DMS114 treated with DMSO at 0.1 percent for 48 hours (cell line): ENCODE measurements around the gene GPC5.
"Not testable (repeated sequence)": the region's sequence is repeated elsewhere in the genome, so short reads cannot be mapped to it uniquely, and the experiment has no call there.

Source experiments
- DNase-seq: peaks from one replicate; lab custom pipeline; 2025; ENCODE audit not compliant: unreplicated experiment; lab: John Stamatoyannopoulos, UW

GPC5 gene

DNA sequence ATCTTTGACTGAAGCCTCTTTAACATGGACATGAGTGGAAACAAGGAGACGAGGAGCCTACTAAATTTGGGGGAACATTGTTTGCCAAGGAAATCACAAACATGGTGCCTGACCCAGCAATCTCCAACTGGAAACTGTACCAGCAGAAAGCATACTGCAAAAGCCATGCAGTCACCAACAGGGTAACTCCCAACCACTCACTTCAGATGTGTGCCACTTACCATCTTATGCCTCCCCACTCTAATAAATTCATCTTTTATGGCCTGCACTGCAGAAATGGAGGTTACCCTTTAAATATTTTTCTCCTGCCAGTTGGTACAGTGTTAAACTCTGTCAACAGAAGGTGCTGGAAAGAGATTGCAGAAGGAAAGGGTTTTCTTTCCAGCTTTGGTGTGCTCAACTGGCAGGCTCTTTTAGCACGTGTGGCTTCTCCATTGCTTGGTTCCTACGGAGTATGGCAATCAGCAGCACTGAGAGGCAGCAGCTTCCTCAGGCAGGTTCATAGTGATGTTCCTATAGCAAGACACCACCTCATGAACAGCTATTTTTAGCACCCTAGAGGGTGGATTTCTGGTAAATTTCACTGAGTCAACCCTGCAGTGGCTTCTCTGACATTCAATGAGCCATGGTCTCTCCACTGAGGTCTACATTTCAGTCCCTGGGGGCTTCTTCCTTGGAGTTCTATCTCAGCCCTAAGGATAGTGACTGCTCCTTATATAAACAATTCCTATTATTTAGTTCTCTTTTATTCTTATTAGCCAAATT, 29.6 kb upstream of the GPC5 start:
- no peak for DNase-seq

DNA sequence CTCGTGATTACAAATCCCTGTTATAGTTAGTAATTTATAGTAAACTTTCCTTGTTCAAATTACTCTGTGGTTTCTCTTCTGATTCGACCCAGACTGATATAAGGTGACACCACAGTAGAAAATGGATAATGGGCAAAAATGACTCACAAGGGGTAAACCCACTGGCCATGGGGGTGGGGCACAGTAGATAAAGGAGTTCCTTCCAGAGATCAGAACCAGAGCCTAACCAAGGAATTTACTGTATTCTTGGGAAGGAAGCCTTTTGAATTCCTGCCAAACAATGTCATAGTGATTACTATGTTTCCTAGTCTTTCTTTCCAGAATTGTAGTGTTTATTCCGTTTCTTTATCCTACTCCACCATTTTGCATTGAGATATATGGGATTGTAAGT, 29.0 kb upstream of the GPC5 start:
- no peak for DNase-seq

DNA sequence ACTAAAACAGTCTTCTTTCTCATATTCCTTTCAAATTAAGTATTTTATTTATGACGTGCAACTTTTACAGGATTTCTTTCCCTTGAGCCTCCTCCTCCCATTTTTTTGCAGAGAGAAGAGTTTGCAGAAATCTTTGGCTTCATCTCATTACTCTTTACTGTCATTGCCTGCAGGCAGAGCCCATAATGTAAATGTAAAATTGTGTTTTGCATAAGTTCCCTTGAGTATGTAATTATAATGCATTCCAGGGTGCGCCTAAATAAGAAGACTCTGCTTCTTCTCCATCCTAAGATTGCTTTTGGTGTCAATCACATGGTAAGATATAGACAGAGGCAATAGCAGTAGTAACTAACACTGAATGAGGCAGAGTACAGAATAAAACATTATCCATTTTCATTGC, 27.9 kb upstream of the GPC5 start:
- DNase-seq: no peak

DNA sequence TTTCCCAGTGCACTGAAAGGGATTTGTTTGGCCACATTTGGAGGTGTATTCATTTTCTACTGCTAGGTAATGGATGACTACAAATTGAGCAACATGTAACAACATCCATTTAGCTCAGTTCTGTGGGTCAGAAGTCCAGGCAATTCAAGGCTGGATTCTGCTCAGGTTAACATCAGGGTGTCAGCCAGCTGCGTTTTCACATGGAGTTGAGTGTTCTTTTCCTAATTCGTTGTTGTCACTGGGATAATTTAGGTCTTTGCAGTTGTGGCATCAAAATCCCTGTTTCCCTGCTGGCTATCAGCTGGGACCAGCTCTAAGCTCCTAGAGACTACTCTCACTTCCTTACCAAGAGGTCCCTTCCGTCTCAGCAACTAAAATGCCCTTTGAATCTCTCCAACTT, 25.5 kb upstream of the GPC5 start:
- no peak for DNase-seq

DNA sequence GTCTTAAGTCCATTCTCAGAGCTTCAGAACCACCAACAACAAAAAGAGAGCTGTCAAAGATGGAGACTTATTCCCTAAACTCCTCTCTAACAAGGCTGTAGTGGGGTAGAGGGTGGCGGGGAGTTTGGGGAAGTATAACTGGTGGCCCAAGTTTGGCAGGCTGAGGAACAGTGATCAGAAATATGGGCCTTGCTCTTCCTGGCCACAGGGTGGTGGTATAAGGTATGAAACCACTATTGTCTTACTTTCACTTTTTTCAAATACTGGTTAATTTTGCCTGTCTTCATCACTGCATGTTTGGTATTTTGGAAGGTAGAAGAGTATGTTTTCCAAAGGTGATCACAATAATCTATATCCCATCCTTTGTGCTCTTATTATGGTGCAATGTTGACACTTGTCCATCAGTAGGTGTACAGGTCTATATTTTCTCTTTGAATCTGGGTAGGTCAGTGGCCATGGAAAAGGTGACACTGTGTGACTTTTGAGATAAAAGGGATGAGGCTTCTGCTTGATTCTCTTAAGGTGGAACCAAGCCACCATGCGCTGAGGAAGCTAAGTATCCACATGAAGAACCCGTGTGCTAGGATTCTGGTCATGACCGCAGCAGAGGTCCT, 23.2 kb upstream of the GPC5 start:
- no peak for DNase-seq

DNA sequence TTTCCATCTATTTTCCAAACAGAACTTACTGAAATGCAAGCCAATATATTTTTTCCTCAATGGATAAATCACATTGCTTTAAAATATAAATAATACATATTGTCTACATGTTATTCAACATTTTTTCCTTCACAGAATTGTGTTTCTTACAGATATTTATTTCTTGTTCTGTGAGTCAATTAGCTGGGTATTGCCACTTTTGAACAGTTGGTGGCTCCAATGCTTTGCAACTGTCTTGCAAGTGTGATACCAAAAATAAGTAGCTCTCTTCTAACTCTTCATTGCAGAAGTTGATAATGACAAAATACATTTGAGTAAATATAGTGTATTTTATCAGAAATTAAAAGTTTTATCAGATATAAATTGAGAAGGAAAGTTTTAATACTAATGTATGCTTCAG, 17.1 kb upstream of the GPC5 start:
- DNase-seq: no peak

DNA sequence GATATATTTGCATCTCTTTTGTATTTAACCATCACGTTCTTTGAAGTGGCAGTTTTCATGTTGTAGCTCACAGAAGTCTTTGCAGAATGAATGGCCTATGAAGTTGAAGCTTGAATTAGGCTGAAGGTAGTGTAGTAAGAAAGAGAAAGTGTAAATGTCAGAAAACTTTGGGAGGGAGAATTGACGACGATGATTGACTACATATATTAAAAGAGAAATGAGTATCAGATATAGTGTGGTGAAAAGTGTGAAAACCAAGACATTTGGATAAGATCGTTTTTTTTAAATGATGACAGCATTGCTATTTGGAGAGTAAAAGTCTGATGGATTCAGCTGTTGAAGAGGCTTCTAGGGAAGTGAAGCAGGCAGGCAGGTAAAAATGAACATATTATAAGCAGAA, 14.6 kb upstream of the GPC5 start:
- no peak for DNase-seq

DNA sequence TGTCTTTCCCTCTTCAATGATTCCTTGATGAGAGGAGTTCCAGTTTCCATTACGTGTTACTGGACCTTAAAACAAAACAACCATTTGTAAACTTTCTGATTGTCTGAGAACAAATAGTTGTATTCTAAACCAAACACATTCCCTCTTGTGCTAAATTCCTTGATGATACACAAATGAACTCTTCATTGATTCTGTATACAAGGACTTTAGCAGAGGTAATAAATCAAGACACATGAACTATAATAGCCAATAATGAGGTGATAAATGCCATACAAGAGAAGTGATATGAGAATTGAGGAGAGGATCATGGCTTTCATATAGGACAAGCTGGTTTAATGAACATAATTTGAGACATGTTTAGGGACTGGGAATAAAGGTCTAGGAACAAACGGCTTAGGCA, 13.5 kb upstream of the GPC5 start:
- DNase-seq: no peak

DNA sequence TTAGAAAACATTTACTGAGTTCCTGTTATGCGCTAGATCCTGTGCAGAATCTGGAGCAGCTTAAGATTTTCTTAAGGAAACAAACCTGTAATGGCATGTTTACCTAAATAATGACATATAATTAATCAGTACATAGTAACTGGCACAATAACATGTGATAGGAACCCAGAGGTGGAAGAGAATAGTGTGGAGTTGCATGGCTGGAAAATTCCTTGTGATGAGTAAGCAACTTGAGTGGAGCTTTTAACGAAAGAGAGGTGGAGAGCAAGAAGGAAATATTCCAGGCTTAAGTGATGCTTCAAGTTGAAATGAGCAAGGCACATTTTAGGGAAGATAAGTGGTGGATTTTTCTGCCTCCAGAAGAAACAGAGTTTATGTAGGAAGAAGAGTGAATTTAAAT, 9.2 kb upstream of the GPC5 start:
- no peak for DNase-seq

DNA sequence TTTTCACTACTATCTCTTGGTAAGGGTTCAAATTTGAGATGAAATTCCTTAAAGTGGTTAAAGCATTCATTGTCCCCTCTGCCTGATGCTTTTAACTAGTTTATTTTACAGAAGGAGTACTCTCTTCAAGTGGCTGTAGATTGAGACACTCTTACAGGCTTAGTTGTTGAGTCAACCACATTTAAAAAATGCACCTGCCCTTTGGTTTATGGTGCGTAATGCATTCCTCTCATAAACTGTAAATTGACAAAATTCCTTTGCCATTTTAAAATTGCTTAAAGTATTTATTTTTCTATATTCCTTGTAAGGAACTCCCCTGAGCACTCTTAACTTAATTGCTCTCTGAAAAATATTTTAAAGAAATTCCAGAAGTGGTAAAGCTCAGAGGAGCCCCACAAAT, 826 bp upstream of the GPC5 start:
- DNase-seq: no peak

DNA sequence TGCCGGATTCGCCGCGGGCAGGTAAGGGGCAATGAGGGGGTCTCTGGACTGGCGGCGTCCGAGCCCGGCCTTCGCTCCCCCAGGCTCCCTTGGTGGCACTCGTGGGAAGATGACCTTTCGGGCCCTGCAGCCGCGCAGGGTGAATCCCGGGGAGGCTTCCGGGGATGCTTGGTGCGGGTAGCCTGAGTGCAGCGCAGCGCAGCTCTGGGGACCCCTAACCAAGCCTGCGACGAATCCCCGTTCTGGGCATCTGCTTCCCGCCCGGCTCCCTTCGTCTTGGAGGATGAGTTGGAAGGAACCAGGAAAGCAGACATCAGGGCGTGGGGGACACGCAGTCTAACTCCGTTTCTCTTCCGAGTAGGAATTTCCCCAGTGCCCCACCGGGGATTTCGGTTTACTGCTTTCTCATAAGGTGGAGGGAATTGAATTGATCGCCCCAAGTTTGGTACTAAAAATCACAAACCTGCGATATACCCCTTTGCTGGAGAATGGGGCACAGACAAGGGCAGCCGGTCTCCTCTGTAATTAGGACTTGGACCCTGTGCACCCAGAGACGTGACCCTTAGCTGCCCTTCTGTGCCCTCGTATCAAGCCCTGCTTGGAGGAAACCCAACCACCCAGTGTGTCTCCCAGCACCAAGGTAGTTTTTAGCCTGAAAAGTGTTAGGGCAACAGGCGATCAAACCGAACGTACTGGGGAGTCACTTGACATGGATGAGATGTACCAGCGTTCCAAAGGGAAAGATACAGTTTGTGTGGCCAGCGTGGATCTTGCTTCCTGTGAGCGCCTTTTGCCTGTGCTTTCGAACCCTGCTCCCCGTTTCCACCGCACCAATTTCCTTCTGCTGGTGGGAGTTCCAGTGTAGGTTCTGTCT, 1.0 kb downstream of the GPC5 start:
- no peak for DNase-seq

DNA sequence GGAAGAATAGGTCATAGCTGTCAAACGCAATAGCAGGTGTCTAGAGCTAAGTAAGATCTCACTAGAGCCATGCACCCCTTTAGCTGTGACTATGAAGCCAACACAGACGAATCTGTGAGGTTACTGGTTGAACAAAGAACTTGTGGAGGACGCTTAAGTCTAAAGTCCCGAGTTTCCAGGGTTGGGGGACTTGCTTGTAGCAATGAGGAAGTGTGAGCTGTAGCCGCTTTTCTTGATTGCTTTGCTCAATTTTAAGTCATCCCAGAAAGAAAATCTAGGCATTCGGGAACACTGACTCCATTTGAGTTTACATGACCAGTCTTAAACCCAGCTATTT, 1.6 kb downstream of the GPC5 start:
- no peak for DNase-seq

DNA sequence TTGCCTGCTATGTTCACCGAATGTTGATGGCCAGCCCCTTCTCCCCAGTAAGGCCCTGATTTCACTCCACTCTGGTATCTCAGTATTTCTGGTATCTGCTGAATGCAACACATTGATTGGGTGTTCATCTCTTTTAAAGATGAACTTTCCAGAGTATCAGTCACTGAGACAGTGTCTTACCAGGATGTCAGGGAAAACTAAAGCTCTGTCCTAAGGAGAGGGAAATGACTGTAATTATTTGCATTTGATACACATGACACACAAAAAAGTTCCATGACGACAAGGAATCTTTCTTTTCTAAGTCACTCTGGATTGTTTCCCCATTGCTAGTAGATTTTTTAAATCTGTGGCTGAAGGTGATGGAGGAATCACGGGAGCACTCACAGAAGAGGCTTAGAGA, 2.2 kb downstream of the GPC5 start:
- DNase-seq: no peak

DNA sequence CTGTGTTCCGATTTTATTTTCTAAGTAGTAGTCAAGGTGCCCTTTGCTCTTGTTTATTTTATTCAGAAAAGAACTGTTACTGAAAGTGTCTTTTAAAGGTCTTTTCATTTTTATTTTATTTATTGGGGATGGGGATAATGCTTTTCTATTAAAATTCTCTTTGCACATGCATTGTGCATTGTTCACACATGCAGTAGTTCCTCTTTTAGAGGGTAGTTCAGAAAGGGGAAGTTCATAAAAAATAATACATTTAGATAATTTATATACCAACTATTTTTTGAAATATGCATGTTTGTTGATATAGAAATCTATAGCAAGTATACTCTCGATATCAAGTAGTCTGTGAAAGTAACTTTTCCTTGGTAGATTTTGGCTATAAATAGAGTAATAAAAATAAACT, 3.5 kb downstream of the GPC5 start:
- DNase-seq: no peak

DNA sequence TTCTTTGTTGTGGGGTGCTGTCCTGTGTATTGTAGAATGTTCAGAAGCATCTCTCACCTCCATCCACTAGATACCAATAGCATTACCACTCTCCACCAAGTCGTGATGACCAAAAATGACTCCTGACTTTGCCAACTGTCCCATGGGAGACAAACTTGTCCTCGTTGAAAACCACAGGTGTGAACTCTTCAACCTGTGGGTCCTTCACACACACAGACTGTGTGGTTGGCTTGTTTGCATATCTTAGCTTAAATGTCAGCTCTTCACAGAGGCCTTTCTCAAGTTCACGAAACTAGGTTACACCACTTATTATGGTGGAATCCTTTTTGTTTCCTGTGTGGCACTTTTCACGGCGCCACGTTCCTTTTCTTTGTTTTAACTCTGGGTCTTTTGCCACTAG, 6.8 kb downstream of the GPC5 start:
- no peak for DNase-seq

DNA sequence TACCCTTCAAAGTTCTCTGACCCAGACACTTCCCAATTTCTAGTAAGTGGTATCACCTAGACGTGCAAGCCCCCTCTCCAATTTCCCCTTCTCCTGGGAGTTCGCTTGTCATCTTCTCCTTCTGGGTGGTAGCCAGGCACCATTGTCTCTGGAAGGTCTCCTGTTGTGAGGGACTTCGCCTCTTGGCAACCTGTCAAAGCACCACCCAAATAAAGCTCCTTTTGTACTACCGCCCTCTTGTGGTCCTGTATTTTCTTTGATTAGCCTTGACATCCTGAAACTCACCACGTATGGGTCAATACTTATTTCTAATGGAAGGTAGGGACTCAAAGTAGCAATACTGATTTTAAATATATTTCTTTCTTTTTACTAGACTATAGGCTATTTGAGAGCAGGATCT, 8.2 kb downstream of the GPC5 start:
- DNase-seq: no peak

DNA sequence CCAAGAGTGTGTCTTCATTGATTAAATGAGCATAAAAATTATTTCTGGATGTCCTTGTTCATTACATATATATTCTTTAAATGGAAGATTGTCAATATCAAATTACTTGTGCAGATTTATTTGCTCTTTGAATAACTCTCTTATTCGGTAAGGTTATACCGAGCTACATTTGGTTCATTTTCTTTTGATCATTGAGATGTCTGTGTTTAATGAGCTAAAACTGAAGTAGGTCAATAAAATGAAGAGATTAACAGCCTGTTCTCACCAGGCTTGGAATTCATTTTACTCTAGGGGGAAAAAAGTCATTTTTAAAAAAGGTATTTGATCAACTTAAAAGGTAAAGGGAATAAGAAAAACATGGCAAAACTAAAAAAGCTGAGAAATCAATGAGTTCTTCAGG, 10.6 kb downstream of the GPC5 start:
- no peak for DNase-seq

DNA sequence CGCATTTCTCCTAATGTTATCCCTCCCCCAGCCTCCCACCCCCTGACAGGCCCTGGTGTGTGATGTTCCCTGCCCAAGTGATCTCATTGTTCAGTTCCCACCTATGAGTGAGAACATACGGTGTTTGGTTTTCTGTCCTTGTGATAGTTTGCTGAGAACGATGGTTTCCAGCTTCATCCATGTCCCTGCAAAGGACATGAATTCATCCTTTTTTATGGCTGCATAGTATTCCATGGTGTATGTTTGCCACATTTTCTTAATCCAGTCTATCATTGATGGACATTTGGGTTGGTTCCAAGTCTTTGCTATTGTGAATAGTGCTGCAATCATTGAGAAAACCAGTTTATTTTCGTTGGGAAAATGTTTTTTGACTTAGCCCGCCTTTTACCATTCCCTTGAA, 18.2 kb downstream of the GPC5 start:
- DNase-seq: not testable (repeated sequence)

DNA sequence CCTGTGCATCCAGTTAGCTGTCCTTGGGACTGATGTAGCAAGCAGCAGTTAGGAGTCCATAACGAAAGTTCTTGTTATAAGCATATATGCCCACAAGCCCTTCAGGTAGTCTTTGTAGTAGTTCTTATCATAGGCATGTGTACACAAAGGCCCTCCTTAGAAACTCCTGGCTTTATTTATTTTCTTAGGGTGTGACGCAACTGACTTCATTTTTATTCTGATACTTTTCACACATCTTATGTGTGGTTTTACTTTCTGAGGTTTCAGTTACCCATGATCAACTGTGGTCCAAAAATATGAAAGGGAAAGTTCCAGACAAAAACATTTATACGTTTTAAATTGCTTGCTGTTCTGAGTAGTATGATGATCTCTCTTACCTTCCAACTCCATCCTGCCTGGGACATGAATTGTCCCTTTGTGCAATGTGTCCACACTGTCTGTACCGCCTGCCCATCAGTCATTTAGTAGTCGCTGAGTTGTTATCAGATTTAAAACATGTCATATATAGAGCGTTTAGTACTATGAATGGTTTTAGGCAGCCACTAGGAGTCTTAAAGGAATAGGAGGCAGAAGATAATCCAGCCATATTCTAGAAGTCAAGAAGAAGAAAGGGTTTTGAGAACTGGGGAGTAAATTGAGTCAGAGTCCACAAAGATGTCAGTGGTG, 19.4 kb downstream of the GPC5 start:
- no peak for DNase-seq

DNA sequence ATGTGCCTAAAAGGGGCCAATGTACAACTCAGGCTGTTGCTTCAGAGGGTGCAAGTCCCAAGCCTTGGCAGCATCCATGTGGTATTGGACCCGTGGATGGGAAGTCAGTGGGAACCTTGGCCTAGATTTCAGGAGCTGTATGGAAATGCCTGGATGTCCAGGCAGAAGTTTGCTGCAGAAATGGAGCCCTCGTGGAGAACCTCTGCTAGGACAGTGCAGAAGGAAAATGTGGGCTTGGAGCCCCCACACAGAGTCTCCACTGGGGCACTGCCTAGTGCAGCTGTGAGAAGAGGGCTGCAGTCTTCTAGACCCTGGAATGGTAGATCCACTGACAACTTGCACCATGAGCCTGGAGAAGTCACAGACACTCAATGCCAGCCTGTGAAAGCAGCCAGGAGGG, 28.5 kb downstream of the GPC5 start:
- no peak for DNase-seq

DNA sequence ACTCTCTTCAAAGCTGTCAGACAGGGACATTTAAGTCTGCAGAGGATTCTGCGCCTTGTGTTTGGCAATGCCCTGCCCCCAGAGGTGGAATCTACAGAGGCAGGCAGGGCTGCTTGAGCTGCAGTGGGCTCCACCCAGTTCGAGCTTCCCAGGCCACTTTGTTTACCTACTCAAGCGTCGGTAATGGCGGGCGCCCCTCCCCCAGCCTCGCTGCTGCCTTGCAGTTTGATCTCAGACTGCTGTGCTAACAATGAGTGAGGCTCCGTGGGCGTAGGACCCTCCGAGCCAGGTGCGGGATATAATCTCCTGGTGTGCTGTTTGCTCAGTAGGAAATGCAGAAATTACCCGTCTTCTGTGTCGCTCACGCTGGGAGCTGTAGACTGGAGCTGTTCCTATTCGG, 40.3 kb downstream of the GPC5 start:
- not testable (repeated sequence) for DNase-seq

DNA sequence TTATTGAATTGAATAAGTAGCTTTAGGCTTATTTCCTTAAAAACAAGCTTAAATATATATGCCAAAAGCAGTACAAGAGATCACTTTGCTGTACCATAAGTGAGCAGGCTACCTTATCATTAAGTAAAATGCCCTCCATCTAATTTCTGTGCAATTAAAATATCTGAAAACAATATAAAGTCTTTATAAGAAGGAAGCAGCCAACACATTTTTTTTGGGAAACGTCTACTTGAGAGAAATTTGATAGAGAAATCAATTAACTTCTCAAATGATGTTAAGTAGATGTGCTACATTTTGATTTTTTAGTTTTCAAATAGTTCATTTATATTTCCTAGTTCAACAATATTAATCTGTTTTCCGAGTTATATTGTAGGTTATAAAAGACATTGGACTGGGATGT, 52.5 kb downstream of the GPC5 start:
- no peak for DNase-seq
